HG03159 (cell line): ENCODE measurements around the gene RAB32.
"Not testable (repeated sequence)": the region's sequence is repeated elsewhere in the genome, so short reads cannot be mapped to it uniquely, and the experiment has no call there.

Experiments used
- ATAC-seq: cut with Tn5 transposase; IDR thresholded peaks from one replicate; pipeline ENCODE4 v1.9.1; 2021; ENCODE audit warnings: mild to moderate bottlenecking, moderate library complexity; ENCODE audit not compliant: unreplicated experiment

RAB32 gene

GRCh38 chr6:146543211-146543939 is at the start of gene RAB32:
Gene RAB32, plus strand, starts transcription at chr6:146543833. Its CDS starts 39 bp downstream, at chr6:146543872.
- peak; percentile 76 for ATAC-seq

- no peak for ATAC-seq
Measured at GRCh38 chr6:146498309-146498708, 45.3 kb upstream of the RAB32 start.

DNA sequence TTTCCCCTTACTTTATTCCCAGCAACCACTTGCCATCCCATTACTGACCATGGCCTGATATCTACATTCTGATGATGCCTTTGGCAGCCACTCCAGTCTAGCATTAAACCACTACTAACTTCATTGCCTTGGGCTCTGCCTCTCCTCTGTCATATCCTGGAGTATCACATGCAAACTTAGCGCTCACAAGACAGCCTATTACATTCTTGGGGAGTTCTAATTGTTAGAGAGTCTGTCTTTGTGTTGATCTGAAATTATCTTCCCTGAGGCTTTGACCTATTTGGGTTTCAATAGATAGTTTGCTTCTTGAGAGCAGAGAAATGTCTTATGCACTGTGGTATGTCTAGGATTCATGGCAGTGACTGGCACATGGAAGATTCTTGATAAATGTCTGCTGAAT is 40.5 kb upstream of the RAB32 start:
- ATAC-seq, result no peak

DNA sequence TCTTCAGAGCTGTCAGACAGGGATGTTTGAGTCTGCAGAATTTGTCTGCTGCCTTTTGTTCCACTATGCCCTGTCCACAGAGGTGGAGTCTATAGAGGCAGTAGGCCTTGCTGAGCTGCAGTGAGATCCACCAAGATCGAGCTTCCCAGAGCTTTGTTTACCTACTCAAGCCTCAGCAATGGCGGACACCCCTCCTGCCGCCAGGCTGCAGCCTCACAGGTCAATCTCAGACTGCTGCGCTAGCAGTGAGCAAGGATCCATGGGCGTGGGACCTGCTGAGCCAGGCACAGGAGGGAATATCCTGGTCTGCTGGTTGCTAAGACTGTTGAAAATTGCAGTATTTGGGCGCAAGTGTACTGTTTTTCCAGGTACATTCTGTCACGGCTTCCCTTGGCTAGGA is 28.4 kb upstream of the RAB32 start:
- ATAC-seq, result no peak

DNA sequence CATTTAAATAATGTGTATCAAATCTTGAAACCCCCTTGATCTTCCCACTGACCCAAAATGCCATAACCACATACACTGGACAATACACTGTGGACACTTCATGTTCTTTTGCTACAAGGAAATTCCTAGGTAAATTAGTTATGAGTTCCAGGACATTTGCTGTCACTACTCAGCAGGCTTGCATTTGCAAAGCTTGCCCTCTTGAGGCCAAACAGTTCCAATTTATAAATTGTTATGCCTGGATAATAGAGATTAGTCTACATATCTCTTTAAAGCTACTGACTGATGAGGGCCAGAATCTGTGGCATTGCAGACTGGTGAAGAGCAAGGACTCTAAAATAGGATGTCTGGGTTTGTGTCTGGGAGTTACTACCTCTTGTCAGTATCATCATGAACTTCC is 17.4 kb upstream of the RAB32 start:
- no peak for ATAC-seq

DNA sequence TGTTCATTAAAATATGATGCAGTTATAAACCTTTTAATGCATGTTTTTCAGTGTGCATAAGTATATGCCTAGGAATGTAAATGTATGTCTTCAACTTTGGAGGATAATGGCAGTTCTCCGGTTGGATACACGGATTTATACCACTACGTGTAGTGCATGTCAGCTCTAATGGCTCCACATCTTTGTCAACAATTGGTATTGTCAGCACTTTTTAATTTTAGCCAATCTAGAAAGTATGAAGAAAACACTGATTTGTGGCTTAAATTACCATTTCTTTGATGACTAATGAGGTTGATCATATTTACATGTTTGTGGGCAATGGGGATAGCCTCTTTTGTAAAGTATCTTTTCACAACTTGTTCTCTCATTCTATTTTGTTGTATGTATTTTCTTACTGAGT is 10.9 kb upstream of the RAB32 start:
- no peak for ATAC-seq

GRCh38 chr6:146542881-146543210 is 787 bp upstream of the RAB32 start:
- no peak for ATAC-seq

GRCh38 chr6:146543940-146544615 is 445 bp downstream of the RAB32 start:
- peak; percentile 26 for ATAC-seq

GRCh38 chr6:146544616-146545182 is 1.1 kb downstream of the RAB32 start:
- ATAC-seq, result no peak

DNA sequence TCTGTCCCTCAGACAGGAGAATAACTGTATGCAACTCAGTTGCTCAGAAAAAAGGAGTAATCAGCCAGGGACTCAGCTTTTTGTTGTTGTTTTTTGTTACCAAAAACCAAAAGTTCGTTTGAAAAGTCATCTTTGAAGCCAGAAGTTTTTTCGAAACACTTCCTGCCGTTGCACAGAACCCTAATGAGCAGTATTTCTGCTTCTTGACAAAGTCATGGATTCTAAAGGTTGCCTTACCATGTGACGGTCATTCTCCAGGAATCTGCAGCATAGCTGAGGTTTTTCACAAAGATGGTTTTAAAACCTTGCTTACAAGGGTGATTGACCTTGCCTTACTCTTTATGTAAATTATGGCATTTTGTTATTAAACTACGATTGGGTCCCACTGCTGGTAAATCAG is 1.9 kb downstream of the RAB32 start:
- no peak for ATAC-seq

- no peak for ATAC-seq
Measured at GRCh38 chr6:146546443-146547043, 2.9 kb downstream of the RAB32 start.

DNA sequence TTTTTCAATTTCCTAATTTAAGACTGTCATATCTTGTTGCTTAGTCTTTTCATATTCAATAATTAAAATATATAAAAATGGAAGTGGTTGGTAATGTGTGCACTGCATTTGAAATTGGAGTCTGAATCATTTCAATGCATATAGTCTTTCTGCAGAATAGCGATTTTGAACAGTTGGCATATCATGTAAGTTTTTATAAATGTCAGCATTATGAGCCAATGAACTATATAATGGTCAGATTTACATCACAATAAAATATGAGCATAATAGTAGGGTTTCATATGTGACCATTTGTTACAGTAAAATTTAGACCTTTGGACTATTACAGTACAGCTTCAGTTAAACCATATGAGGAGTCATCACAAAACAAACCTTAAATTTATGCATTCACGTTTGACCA is 4.3 kb downstream of the RAB32 start:
- no peak for ATAC-seq

- ATAC-seq, result no peak
Measured at GRCh38 chr6:146548898-146549374, 5.3 kb downstream of the RAB32 start.

- ATAC-seq, result no peak
Measured at GRCh38 chr6:146550911-146551310, 7.3 kb downstream of the RAB32 start.

DNA sequence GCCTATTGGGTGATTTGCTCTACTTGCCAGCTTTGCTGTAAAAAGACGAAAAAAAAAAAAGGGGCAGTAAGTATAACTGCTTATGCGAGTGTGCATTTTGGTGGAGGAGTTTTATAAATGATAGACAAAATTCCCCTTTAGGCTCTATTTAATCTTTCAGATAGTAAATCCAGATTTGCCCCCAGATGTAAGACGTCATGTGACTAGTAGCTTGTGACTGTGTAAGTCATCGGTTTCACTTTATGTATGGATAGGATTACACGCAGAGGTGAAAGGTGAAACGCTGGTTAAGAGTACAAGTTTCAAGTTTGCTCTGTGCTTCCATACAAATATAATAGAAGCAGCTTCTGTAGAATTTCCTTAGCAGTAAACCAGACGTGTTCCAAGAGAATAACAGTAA is 7.9 kb downstream of the RAB32 start:
- ATAC-seq, result no peak

DNA sequence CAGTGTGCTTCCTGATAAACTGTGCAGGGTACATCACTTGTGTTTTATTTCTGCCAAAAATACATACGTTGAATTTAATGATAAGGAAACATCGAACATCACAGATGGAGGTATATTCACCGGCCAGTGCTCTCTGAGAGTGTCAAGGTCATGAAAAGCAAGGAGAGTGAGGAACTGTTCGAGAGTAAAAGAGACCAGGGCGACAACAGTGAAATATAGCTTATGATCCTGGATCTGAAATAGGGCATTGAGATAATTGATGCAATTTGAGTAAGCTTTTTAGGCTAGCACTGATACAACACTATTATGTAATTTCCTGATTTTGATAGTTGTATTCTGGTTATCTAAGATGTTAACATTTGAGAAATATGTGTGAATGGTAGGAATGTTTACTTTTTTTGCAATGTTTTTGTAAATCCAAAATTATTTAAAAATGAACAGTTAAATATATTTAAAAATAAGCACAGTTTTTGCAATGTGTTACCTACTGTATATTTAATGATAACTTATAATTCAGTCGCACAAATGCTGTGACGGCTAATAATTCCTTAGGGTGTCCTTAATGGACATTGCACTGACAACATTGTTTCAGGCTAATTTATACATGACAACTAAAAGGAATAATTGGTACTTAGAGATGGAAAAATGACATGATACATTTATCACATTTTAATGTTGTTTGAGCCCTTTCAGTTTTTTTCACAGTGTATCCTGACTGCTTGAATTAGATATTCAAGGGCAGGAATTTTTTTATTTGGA is 9.9 kb downstream of the RAB32 start:
- ATAC-seq, result no peak

DNA sequence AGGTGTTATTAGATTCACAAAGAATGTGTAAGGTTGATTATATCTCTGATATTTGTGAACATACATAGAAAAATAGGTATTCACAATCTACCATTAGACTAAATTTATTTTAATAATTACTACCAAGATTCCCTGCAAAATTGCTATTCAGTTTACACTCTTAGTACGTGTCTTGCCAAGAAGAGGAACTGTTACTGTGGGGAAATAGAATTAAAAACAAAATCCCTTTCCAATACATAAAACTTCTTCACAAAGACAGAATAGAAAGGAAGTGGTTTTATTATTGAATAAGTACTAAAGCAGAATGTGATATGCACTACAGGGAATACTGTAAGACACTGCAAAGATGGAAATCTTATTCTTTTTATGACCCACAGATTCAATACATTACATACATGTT is 17.0 kb downstream of the RAB32 start:
- no peak for ATAC-seq

- not testable (repeated sequence) for ATAC-seq
Measured at GRCh38 chr6:146566661-146567060, 23.0 kb downstream of the RAB32 start.

DNA sequence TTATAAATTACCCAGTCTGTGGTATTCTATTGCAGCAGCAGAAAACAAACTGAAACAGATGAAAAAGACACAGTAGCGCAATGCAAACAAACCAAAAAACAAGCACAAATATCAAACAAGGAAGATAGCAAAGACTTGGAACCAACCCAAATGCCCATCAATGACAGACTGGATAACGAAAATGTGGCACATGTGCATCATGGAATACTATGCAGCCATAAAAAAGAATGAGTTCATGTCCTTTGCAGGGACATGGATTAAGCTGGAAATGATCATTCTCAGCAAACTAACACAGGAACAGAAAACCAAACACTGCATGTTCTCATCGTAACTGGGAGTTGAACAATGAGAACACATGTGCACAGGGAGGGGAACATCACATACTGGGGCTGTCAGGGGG is 25.0 kb downstream of the RAB32 start:
- not testable (repeated sequence) for ATAC-seq

- ATAC-seq, result no peak
Measured at GRCh38 chr6:146574211-146574610, 30.6 kb downstream of the RAB32 start.

- no peak for ATAC-seq
Measured at GRCh38 chr6:146578054-146578453, 34.4 kb downstream of the RAB32 start.
